Putamen (tissue), 1 donor: ENCODE measurements around the gene EGFL7.

Experiments used
- DNase-seq: peaks from one replicate; pipeline ENCODE4 v3.0.0-alpha.2; 2016; ENCODE audit warnings: low spot score

EGFL7 gene

DNA sequence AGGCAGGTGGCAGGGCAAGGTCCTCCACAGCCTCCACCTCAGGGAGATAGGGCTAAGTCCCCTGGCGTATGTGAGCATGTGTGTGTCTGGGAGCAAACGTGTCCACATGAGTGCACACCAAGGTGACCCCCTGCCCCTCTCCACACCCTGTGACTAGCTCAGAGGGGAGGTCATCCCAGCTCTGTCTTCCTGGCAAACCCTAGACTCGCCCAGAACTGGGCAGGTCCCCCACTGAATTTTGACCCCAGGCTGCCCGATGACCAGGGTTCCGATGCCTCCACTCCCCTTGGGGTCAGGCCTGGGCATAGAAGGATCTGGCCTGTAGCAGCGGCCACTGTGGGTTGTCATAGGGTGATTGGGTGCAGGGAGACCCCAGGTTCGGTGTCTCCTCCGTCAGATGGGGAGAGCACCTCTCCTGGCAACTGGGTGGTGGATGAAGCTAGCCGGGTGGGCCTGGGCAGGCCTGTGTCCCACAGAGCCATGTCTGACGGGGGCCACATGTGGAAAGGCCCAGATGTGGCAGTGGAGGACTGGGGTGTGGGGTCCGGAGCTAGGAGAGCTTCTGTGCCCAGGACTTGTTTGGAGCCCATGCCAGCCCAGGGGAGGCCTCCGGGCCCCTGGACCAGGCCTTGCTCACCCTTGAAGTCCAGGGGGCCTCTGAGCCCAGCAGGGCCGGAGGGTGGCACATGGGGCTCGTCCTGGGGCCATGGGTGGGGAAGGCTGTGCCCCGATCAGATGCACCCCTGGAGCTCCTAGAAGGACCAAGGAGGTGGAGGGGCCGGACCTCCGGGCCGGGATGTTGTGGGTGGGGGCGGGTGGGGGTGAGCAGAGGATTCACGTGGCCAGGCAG, 55.9 kb downstream of the EGFL7 start:
- no peak for DNase-seq

GRCh38 chr9:136719195-136719880, 56.6 kb downstream of the EGFL7 start:
- DNase-seq: no peak

- no peak for DNase-seq
Observed at GRCh38 chr9:136720251-136720897, 57.7 kb downstream of the EGFL7 start.

GRCh38 chr9:136720898-136721338, 58.2 kb downstream of the EGFL7 start:
- DNase-seq: no peak

GRCh38 chr9:136721339-136722092, 58.8 kb downstream of the EGFL7 start:
- no peak for DNase-seq
